H1 (cell line): Measurements from ENCODE around the gene TXNDC12. TPM values are rescaled to one million over a fixed set of nuclear protein-coding genes. Genes with fewer than 3 reads are reported as not detected.

Source experiments
- CTCF ChIA-PET: fragments of 300-600 bp; sonication (Branson Sonifier 250); formaldehyde crosslinking; loops from one replicate; lab custom pipeline; 2021; ENCODE audit not compliant: partially characterized antibody; lab: Charles Lee
- POLR2A ChIA-PET: fragments of 300-600 bp; sonication (Branson Sonifier 250); formaldehyde crosslinking; loops from one replicate; lab custom pipeline; 2021; ENCODE audit warnings: inconsistent platforms; ENCODE audit not compliant: partially characterized antibody; lab: Charles Lee
- DNase-seq, 2 experiments: peaks; one replicate each; pipeline versions ENCODE4 v3.0.0 to v3.0.0-alpha.2; 2010 to 2022; ENCODE audit warnings: low spot score in 2 of 2, low read depth in 1 of 2, mixed read lengths in 1 of 2
- FAIRE-seq: peaks from 2 replicates; lab custom pipeline; 2011; peaks lifted over from hg19 to GRCh38; lab: Jason Lieb, UNC
- H2AFZ ChIP-seq: 2 replicates; pipeline ENCODE4 v1.8.1; 2012; ENCODE audit warnings: low read length, inconsistent platforms
- H2AK5ac ChIP-seq: 2 replicates; pipeline ENCODE4 v1.6.1; 2013; ENCODE audit warnings: low read depth, low read length
- H2BK120ac ChIP-seq: replicated peaks from 2 replicates; pipeline ENCODE3; 2013; ENCODE audit warnings: low read depth, low read length, inconsistent platforms
- H2BK12ac ChIP-seq: 2 replicates; pipeline ENCODE4 v1.6.1; 2013; ENCODE audit warnings: low read depth, low read length
- H2BK15ac ChIP-seq: 2 replicates; pipeline ENCODE4 v1.6.1; 2013; ENCODE audit warnings: low read length
- H2BK20ac ChIP-seq: 2 replicates; pipeline ENCODE4 v1.6.1; 2013; ENCODE audit warnings: low read length
- H2BK5ac ChIP-seq: 2 replicates; pipeline ENCODE4 v1.6.1; 2013; ENCODE audit warnings: low read depth, low read length
- H3K14ac ChIP-seq: 2 replicates; pipeline ENCODE4 v1.6.1; 2013; ENCODE audit warnings: inconsistent platforms; ENCODE audit not compliant: insufficient read length
- H3K18ac ChIP-seq: 2 replicates; pipeline ENCODE4 v1.6.1; 2013; ENCODE audit warnings: low read length; ENCODE audit errors: extremely low read depth
- H3K23ac ChIP-seq: 2 replicates; pipeline ENCODE4 v1.6.1; 2013; ENCODE audit warnings: inconsistent platforms; ENCODE audit not compliant: insufficient read length
- H3K23me2 ChIP-seq: 2 replicates; pipeline ENCODE4 v1.6.1; 2013; ENCODE audit warnings: low read depth, low read length
- H3K27ac ChIP-seq: 2 replicates; pipeline ENCODE4 v1.6.1; 2011; ENCODE audit warnings: low read depth, low read length, inconsistent platforms
- H3K27me3 ChIP-seq, 4 experiments: replicated peaks in 1 of 4; 1 replicate in 1 of 4; 2 replicates in 3 of 4; pipeline versions ENCODE4 v1.6.1 to v1.8.1; 2011 to 2013; ENCODE audit warnings: low read length in 3 of 4, mild to moderate bottlenecking in 3 of 4, inconsistent platforms in 2 of 4, mixed read lengths in 2 of 4, moderate library complexity in 1 of 4; ENCODE audit not compliant: control insufficient read depth in 3 of 4, insufficient read depth in 3 of 4; ENCODE audit errors: extremely low read depth in 1 of 4
- H3K36me3 ChIP-seq, 4 experiments: 2 replicates each; pipeline versions ENCODE4 v1.6.1 to v1.8.1; 2011 to 2013; ENCODE audit warnings: mild to moderate bottlenecking in 4 of 4, low read length in 3 of 4, moderate library complexity in 2 of 4, control low read depth in 1 of 4, inconsistent platforms in 1 of 4; ENCODE audit not compliant: insufficient read depth in 4 of 4, control insufficient read depth in 2 of 4
- H3K4ac ChIP-seq: replicated peaks from 2 replicates; pipeline ENCODE3; 2013; ENCODE audit warnings: low read length, low read depth, mixed read lengths, inconsistent platforms; ENCODE audit not compliant: insufficient read length
- H3K4me1 ChIP-seq, 4 experiments: replicated peaks in 1 of 4; 1 replicate in 1 of 4; 2 replicates in 3 of 4; pipeline versions ENCODE4 v1.6.1 to v1.8.1; 2011 to 2013; ENCODE audit warnings: low read length in 3 of 4, inconsistent platforms in 2 of 4, mixed read lengths in 1 of 4; ENCODE audit not compliant: insufficient read depth in 4 of 4, control insufficient read depth in 3 of 4
- H3K4me2 ChIP-seq, 2 experiments: 2 replicates each; pipeline versions ENCODE4 v1.6.1 to v1.8.1; 2011 to 2013; ENCODE audit warnings: low read depth in 2 of 2, low read length in 2 of 2, control low read depth in 1 of 2, inconsistent platforms in 1 of 2, mild to moderate bottlenecking in 1 of 2; ENCODE audit not compliant: insufficient read depth in 1 of 2
- H3K4me3 ChIP-seq, 4 experiments: fragments of 200-600, 300-600 bp in 1 of 4; sonication (generic), shearing (Covaris generic), sonication (Bioruptor Twin) in 1 of 4; 2 replicates each; pipeline versions ENCODE4 v1.5.1 to v1.8.1; 2011 to 2016; ENCODE audit warnings: low read length in 4 of 4, low read depth in 3 of 4, control low read depth in 2 of 4, inconsistent platforms in 2 of 4, mild to moderate bottlenecking in 2 of 4, mixed read lengths in 1 of 4, moderate library complexity in 1 of 4; ENCODE audit not compliant: insufficient read depth in 2 of 4; ENCODE audit errors: extremely low read depth in 1 of 4
- H3K56ac ChIP-seq: replicated peaks from 2 replicates; pipeline ENCODE3; 2013; ENCODE audit warnings: low read depth, mild to moderate bottlenecking, mixed read lengths, low read length, inconsistent platforms; ENCODE audit not compliant: insufficient read length
- H3K79me1 ChIP-seq: 2 replicates; pipeline ENCODE4 v1.6.1; 2013; ENCODE audit warnings: low read depth, low read length, control low read depth
- H3K79me2 ChIP-seq, 2 experiments: 2 replicates each; pipeline versions ENCODE4 v1.6.1 to v1.8.1; 2012 to 2013; ENCODE audit warnings: low read length in 2 of 2, mild to moderate bottlenecking in 2 of 2, inconsistent platforms in 1 of 2; ENCODE audit not compliant: insufficient read depth in 2 of 2, control insufficient read depth in 1 of 2
- H3K9ac ChIP-seq, 4 experiments: replicated peaks in 1 of 4; 1 replicate in 1 of 4; 2 replicates in 3 of 4; pipeline versions ENCODE4 v1.6.1 to v1.8.1; 2011 to 2013; ENCODE audit warnings: low read depth in 3 of 4, low read length in 3 of 4, control low read depth in 2 of 4, mild to moderate bottlenecking in 2 of 4, moderate library complexity in 2 of 4, inconsistent platforms in 1 of 4; ENCODE audit errors: extremely low read depth in 1 of 4
- H3K9me3 ChIP-seq, 2 experiments: 2 replicates each; pipeline versions ENCODE4 v1.6.1 to v1.8.1; 2012 to 2013; ENCODE audit warnings: mild to moderate bottlenecking in 2 of 2, moderate library complexity in 2 of 2, control low read depth in 1 of 2, inconsistent platforms in 1 of 2, low read depth in 1 of 2, low read length in 1 of 2, mixed read lengths in 1 of 2; ENCODE audit not compliant: insufficient read depth in 2 of 2
- H4K20me1 ChIP-seq, 2 experiments: replicated peaks in 1 of 2; 2 replicates each; pipeline versions ENCODE3 to v1.8.1; 2011 to 2013; ENCODE audit warnings: inconsistent platforms in 2 of 2, low read length in 2 of 2, mild to moderate bottlenecking in 1 of 2; ENCODE audit not compliant: insufficient read depth in 2 of 2, control insufficient read depth in 1 of 2
- H4K5ac ChIP-seq: 2 replicates; pipeline ENCODE4 v1.6.1; 2013; ENCODE audit warnings: low read length, low read depth, mixed read lengths, inconsistent platforms; ENCODE audit not compliant: insufficient read length
- H4K8ac ChIP-seq: 2 replicates; pipeline ENCODE4 v1.8.0; 2013; ENCODE audit warnings: mild to moderate bottlenecking, moderate library complexity, low read length, inconsistent platforms; ENCODE audit not compliant: insufficient read depth; ENCODE audit errors: extremely low read depth
- H4K91ac ChIP-seq: replicated peaks from 2 replicates; pipeline ENCODE3; 2013; ENCODE audit warnings: low read length, mixed read lengths, inconsistent platforms; ENCODE audit not compliant: insufficient read length
- CBX5 ChIP-seq: fragments of 300-800, 300-1000 bp; sonication (generic); IDR thresholded peaks from 2 replicates; pipeline ENCODE4 v1.7.1; 2016; ENCODE audit warnings: antibody characterized with exemption, low read length, low read depth
- KDM4A ChIP-seq: IDR thresholded peaks from one replicate; pipeline ENCODE4 v1.7.1; 2012; ENCODE audit warnings: low read depth, mild to moderate bottlenecking, moderate library complexity, low read length, inconsistent platforms; ENCODE audit not compliant: severe bottlenecking
- KDM5A ChIP-seq: fragments of 200-600 bp; IDR thresholded peaks from 2 replicates; pipeline ENCODE4 v1.7.1; 2012; ENCODE audit warnings: mild to moderate bottlenecking, low read length, inconsistent platforms, mixed read lengths
- SP4 ChIP-seq: IDR thresholded peaks from 2 replicates; pipeline ENCODE4 v1.6.1; 2012; ENCODE audit warnings: low read length, inconsistent platforms
- WGBS, 2 experiments: shearing (Covaris generic) in 1 of 2; methylation state at CpG; one replicate each; pipeline versions ENCODE4 v1.1.6 to v1.1.7; 2013 to 2015; ENCODE audit warnings: low lambda C conversion rate in 2 of 2, mixed read lengths in 2 of 2, inconsistent platforms in 1 of 2, low coverage in 1 of 2, missing lambda C conversion rate in 1 of 2; ENCODE audit not compliant: insufficient replicate concordance in 2 of 2, insufficient coverage in 1 of 2, insufficient read length in 1 of 2; ENCODE audit errors: extremely low coverage in 1 of 2, missing lambda C conversion rate in 1 of 2; 5-methylcytosine and 5-hydroxymethylcytosine counted together
- polyA plus RNA-seq, 7 experiments: library from polyadenylated mRNA; depleted of rRNA in 3 of 7; stranded (reverse) in 5 of 7; unstranded in 2 of 7; fragments of >200 nt in 5 of 7; fragments of 200-250 nt in 2 of 7; gene quantifications; 1 replicate in 5 of 7; 2 replicates in 1 of 7; 4 replicates in 1 of 7; pipeline versions ENCODE4 v1.2.1 to v1.2.3, GENCODE V29; 2011 to 2013; ENCODE audit warnings: missing spikeins in 2 of 7, mixed read lengths in 2 of 7
- total RNA-seq: library from RNA; stranded (reverse); fragmentation: NEBNext Ultra II Directional; extraction: Animal tissue kit (Norgen Biotek cat#: 25700); gene quantifications from 2 replicates; pipeline ENCODE4 v1.2.1, GENCODE V29; 2021

TXNDC12 gene
- total and polyA plus RNA-seq, 2 of the 8 experiments (the other 6 are each of a cell fraction or from before 2014, with no cell fraction given), result 35.2 to 89.8 TPM

GRCh38 chr1:52054496-52055065, 410 bp downstream of the TXNDC12 start:
- no peak overlapping the region for H2BK120ac ChIP-seq
- no peak overlapping the region for H2BK20ac ChIP-seq
- peak overlapping the region; percentile 87 to 98 (median 92) for H3K4me3 ChIP-seq
- no peaks in the 10 kb centered on the region for H3K27me3 ChIP-seq
- H3K4me1 ChIP-seq, result peaks cover 0 to 7% (median 2%) of the 10 kb centered on the region in 4 experiments; a peak in 3 of 7 replicates
- no peaks in the 10 kb centered on the region for H3K9me3 ChIP-seq
- peaks cover 11% of the 10 kb centered on the region; the same call in 1 of the 2 replicates for H3K23me2 ChIP-seq
- H3K14ac ChIP-seq, result no peak overlapping the region
- no peak overlapping the region for H2BK12ac ChIP-seq
- H2BK15ac ChIP-seq, result 0 out of 2 replicates have a peak overlapping the region, but pooled peaks have one; percentile 34
- TF ChIP-seq CBX5 (no peak), SP4 (0 out of 2 replicates have a peak, but pooled peaks have one; percentile 25), KDM5A (peak; percentile 21; the same call in 1 of the 2 replicates), KDM4A (peak; percentile 57)
- peak overlapping the region; percentile 86; the same call in 1 of the 2 replicates for H3K27ac ChIP-seq
- H2BK5ac ChIP-seq, result peak overlapping the region; percentile 58
- no peak overlapping the region for H2AFZ ChIP-seq
- peaks cover 0 to 6% of the 10 kb centered on the region in 2 experiments for H4K20me1 ChIP-seq
- no peak for FAIRE-seq
- peaks cover 17 to 77% of the 10 kb centered on the region in 2 experiments for H3K79me2 ChIP-seq
- 2% methylated on average over 13 of the region's 13 CpGs; no CpG with 5 or more reads in 1 of the 2 experiments for WGBS, 2 experiments
- peak overlapping the region; percentile 70 for H4K5ac ChIP-seq
- H3K23ac ChIP-seq, result no peak overlapping the region
- peak overlapping the region; percentile 79; the same call in 1 of the 2 replicates for H3K18ac ChIP-seq
- H3K36me3 ChIP-seq, result peaks cover under 1 to 26% (median 5%) of the 10 kb centered on the region in 4 experiments; a peak in 6 of 8 replicates
- peak overlapping the region; percentile 74 for H3K4ac ChIP-seq
- peak overlapping the region; percentile 84; the same call in 1 of the 2 replicates for H4K8ac ChIP-seq
- POLR2A ChIA-PET, result interaction anchor here (0.6 to 5.4 kb wide), 28 partner anchors 9 to 821 kb away, joined by 3 to 61 read pairs (median 7); partner anchors contain the start of genes CC2D1B, KTI12, NRDC and ORC1
- H3K56ac ChIP-seq, result peak overlapping the region; percentile 77
- no peak for DNase-seq
- H3K9ac ChIP-seq, result peak overlapping the region; percentile 77 to 89 (median 86)
- no peak overlapping the region for H2AK5ac ChIP-seq
- H3K4me2 ChIP-seq, result peak overlapping the region; percentile 66 to 96
- CTCF ChIA-PET, result interaction anchor here (1.3 kb wide), 1 partner anchor 158 kb away, joined by 5 read pairs; no protein-coding TSS in a partner anchor
- H4K91ac ChIP-seq, result peak overlapping the region; percentile 39
- peaks cover 6% of the 10 kb centered on the region for H3K79me1 ChIP-seq
